ENCODE data around the gene PITPNM3.

PITPNM3 gene

DNA sequence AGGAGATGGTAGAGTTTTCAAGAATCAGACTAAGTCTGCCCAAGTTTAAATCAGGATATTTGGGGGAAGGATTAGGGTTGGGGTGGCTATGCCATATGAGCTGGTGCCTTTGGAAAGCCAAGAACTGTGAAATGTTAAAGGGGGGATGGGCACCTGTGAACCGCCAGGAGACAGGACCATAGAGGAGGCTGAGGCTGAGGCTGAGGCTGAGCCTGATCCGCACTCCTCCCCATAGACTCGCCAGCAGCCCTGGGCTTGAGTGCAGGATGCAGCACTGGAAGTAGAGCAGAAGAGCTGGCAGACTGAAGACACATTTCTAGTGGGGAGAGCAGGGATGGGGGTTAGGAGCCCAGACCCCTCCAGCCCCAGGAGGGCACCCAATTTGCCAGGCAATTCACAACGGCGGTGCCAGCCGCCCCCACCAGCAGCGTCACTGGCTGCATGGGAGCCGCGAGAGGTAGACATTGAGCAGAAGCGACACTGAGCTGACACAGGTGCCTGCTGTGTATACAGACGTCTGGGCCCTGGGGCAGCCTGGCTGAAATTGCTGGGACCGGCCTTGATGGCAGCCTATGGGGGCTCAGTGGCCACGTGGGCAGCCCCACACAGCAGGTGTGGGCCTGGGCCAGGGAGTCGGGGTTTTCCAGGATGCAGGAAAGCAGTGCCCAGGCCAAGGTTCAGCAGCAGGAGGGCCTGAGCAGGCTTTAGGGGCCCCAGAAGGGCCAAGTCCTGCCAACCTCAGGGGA lies 102.9 kb downstream of the PITPNM3 start:
- no peak overlapping the region for H3K4me3 ChIP-seq (ENCODE audit: low read length)
- no peak overlapping the region for H3K27ac ChIP-seq (ENCODE audit: low read length)
- no peak overlapping the region; the same call in 1 of the 2 replicates for H3K9ac ChIP-seq (ENCODE audit: low read depth, low read length)
- no peaks in the 10 kb centered on the region for H3K9me3 ChIP-seq (ENCODE audit: insufficient read depth, low read depth, low read length)
- H3K4me1 ChIP-seq (ENCODE audit: insufficient read depth, low read length), result peaks cover 17% of the 10 kb centered on the region; the same call in 1 of the 2 replicates
- peaks cover 36% of the 10 kb centered on the region for H3K36me3 ChIP-seq (ENCODE audit: insufficient read depth, low read depth, low read length)
- peaks cover 4% of the 10 kb centered on the region for H3K27me3 ChIP-seq (ENCODE audit: insufficient read depth, low read length)

DNA sequence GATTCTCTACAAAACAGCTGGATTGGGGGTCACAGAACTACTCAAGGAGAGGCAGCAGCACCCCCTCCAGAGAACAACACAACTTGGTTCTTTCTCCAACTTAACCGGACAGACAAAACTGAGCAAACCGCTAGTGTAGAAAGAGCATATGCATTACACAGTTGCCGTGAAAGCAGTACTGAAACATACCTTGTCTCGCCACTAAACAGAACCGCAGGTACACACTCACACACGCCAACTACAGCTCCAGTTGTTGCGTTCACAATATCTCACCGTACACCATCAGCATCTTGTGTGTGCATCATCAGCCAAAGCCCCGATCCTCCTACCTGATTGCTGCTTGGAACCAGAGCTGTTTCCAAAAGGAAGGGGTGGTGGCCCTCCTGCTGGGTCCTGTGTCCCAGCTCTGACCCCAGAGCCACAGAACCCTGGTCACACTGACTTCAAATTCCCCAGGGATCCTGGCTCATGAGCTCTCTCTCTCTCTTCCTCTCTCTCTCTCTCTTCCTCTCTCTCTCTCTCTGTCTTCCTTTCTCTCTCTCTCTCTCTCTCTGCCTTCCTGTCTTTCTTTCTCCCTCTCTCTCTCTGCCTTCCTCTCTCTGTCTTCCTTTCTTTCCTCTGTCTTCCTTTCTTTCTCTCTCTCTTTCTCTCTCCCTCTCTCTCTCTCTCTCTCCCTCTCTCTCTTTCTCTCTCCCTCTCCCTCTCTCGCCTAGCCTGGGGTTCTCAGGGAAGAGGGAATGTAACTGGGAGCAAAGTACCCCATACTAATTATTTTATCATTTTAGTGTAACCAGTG lies 103.7 kb downstream of the PITPNM3 start:
- no peaks in the 10 kb centered on the region for H3K9me3 ChIP-seq (ENCODE audit: insufficient read depth, low read depth, low read length)

DNA sequence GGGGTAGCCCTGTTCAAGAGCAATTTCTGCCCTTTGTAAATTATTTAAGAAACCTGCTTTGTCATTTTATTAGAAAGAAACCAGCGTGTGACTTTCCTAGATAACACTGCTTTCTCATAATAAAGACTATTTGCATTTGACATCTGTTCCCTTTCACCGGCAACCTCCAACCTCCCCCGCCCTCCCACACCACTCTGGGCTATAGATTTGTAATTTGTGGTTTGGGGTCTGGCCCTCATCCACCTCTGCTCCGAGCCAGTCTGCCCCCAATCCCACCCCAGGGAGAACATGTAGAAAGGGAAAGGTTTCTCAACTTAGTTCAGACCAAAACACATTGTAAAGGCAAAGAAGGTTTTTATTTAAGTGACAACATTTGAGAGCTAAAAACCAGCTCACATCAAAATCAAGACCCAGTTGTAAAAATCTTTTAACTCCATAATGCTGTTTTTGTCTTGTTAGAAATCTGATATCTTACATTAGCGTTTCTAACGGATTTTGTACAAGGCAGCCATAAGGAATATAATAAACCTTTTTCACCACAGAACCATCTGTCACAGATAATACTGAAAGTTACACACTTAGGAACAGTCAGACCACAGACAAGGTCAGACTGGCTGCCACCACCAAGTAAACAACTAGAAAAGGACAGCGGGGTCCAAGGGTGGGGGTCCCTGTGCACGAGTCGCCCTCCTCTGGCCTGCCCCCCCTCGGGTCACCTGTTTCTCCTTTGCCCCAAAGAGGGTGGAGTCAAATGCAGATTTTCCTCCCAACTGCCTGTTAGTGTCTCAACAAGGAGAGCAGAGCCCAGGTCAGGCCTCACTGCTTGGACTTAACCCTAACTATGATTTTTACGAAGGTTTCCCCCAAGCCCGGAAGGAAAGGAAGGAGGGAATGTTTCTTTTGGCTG lies 105.2 kb downstream of the PITPNM3 start:
- Histone ChIP-seq H3K9ac (ENCODE audit: low read depth, low read length) (peak overlapping the region; percentile 15; the same call in 1 of the 2 replicates), H3K27ac (ENCODE audit: low read length) (no peak overlapping the region), H3K27me3 (ENCODE audit: insufficient read depth, low read length) (peaks cover 4% of the 10 kb centered on the region), H3K36me3 (ENCODE audit: insufficient read depth, low read depth, low read length) (peaks cover 58% of the 10 kb centered on the region), H3K4me1 (ENCODE audit: insufficient read depth, low read length) (peaks cover 14% of the 10 kb centered on the region; the same call in 1 of the 2 replicates), H3K9me3 (ENCODE audit: insufficient read depth, low read depth, low read length) (no peaks in the 10 kb centered on the region), H3K4me3 (ENCODE audit: low read length) (no peak overlapping the region)

More for the DNA sequence above, 103.7 kb downstream of the PITPNM3 start:
- Histone ChIP-seq H3K27me3 (ENCODE audit: insufficient read depth, low read length) (peaks cover 4% of the 10 kb centered on the region), H3K27ac (ENCODE audit: low read length) (no peak overlapping the region), H3K4me1 (ENCODE audit: insufficient read depth, low read length) (peaks cover 17% of the 10 kb centered on the region; the same call in 1 of the 2 replicates), H3K9ac (ENCODE audit: low read depth, low read length) (no peak overlapping the region; the same call in 1 of the 2 replicates), H3K4me3 (ENCODE audit: low read length) (no peak overlapping the region), H3K36me3 (ENCODE audit: insufficient read depth, low read depth, low read length) (peaks cover 44% of the 10 kb centered on the region)

DNA sequence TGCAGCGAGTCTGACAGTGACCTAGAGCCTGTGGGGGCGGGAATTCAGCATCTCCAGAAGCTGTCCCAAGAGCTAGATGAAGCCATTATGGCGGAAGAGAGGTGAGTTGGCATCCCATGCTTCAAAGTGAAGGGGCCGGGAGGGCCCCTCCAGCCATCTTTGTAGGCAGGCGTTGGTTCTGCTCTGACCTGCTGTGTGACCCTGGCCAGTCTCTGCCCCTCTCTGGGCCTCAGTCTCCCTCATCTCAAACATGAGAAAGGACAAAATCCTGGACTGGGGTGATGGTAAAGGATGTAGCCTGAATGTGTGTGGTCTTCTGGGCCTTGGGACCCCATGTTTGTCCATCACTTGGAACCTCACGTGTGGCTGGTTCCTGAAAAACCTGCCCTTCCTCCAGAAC lies 107.0 kb downstream of the PITPNM3 start:
- Histone ChIP-seq H3K4me1 (ENCODE audit: insufficient read depth, low read length) (peaks cover 21% of the 10 kb centered on the region; the same call in 1 of the 2 replicates), H3K9ac (ENCODE audit: low read depth, low read length) (no peak overlapping the region), H3K36me3 (ENCODE audit: insufficient read depth, low read depth, low read length) (peaks cover 69% of the 10 kb centered on the region), H3K27me3 (ENCODE audit: insufficient read depth, low read length) (no peaks in the 10 kb centered on the region), H3K27ac (ENCODE audit: low read length) (no peak overlapping the region), H3K9me3 (ENCODE audit: insufficient read depth, low read depth, low read length) (no peaks in the 10 kb centered on the region), H3K4me3 (ENCODE audit: low read length) (no peak overlapping the region)

DNA sequence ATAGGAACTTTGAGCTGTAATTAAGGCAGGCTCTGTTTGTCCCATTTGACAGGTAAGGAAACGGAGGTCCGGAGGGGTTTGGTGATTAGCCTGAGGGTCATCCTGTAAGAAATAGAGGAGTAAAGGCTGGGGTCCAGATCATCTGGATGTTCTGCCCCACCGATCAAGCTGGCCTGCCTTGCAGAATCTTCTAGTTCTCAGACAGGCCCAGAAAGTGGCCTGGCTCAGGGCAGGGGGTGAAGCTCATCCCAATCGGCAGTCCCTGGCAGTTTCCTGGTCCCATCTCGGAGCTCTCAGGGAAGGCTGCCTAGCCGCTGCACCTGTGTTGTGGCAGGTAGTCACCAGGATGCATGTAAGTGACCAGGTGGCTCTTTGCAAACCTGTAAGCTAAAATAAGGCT lies 107.9 kb downstream of the PITPNM3 start:
- Histone ChIP-seq H3K27ac (ENCODE audit: low read length) (no peak overlapping the region), H3K27me3 (ENCODE audit: insufficient read depth, low read length) (no peaks in the 10 kb centered on the region), H3K9me3 (ENCODE audit: insufficient read depth, low read depth, low read length) (no peaks in the 10 kb centered on the region), H3K36me3 (ENCODE audit: insufficient read depth, low read depth, low read length) (peaks cover 69% of the 10 kb centered on the region), H3K9ac (ENCODE audit: low read depth, low read length) (no peak overlapping the region), H3K4me1 (ENCODE audit: insufficient read depth, low read length) (peaks cover 21% of the 10 kb centered on the region; the same call in 1 of the 2 replicates), H3K4me3 (ENCODE audit: low read length) (no peak overlapping the region)

DNA sequence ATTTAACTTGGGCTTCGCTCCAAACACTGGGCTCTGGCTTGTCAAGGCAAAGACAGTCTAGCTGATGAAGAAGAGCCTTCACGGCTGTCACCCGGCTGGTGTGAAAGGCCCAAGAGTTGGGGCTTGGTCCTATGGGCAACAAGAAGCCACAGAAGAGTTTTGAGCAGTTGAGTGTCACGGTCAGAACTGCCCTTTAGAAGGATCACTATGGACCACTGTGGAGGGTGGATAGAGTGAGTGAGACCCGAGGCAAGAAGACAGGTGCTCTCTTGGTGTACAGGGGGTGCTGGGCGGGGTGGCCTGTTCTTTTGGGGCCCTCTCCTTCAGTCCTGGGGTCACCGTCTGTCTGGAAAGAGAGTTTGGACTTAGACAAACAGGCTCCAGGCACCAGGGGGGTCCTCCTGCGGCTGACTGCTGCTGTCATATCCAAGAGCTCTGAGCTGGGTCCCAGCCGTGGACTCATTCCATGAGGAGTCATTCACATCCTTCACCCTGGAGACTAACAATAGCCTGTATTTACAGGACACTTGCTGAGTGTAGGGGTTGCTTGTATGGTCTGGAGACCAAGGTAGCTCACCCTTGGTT lies 109.7 kb downstream of the PITPNM3 start:
- Histone ChIP-seq H3K36me3 (ENCODE audit: insufficient read depth, low read depth, low read length) (peaks cover 62% of the 10 kb centered on the region), H3K4me3 (ENCODE audit: low read length) (peak overlapping the region; percentile 92; the same call in 1 of the 2 replicates), H3K27ac (ENCODE audit: low read length) (no peak overlapping the region), H3K9me3 (ENCODE audit: insufficient read depth, low read depth, low read length) (no peaks in the 10 kb centered on the region), H3K4me1 (ENCODE audit: insufficient read depth, low read length) (peaks cover 16% of the 10 kb centered on the region; the same call in 1 of the 2 replicates), H3K27me3 (ENCODE audit: insufficient read depth, low read length) (no peaks in the 10 kb centered on the region), H3K9ac (ENCODE audit: low read depth, low read length) (no peak overlapping the region; the same call in 1 of the 2 replicates)

DNA sequence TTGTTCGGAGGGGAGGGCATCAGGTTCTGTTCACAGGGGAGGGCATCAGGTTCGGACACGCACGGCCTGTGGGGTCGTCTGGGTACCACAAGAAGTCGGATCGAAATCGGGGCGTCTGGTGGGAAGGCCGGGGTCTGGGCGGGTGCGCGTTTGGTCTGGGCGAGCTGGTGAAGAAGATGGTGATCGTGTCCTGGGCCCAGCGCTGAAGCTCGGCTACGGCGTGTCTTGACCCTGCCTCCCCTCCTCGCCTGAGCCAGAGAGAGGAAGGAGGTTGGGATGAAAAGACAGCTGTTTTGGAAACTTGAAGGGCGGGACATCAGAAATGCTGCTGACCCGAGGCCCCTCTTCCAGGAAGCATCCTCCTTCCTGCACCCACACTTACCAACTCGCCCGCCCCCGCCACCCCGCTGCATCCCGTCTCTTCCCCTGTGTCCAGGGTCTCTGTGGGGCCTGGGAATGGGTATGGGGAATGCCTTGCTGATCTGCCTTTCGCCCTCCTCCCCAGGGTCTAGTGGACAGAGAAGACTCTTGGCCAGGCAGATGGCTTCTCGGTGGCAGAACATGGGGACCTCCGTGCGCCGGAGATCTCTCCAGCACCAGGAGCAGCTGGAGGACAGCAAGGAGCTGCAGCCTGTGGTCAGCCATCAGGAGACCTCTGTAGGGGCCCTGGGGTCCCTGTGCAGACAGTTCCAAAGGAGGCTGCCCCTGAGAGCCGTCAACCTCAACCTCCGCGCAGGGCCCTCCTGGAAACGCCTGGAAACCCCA lies 111.6 kb downstream of the PITPNM3 start:
- Histone ChIP-seq H3K36me3 (ENCODE audit: insufficient read depth, low read depth, low read length) (peaks cover 46% of the 10 kb centered on the region), H3K4me3 (ENCODE audit: low read length) (peak overlapping the region; percentile 92), H3K27me3 (ENCODE audit: insufficient read depth, low read length) (no peaks in the 10 kb centered on the region), H3K27ac (ENCODE audit: low read length) (no peak overlapping the region), H3K9ac (ENCODE audit: low read depth, low read length) (peak overlapping the region; percentile 87; the same call in 1 of the 2 replicates), H3K4me1 (ENCODE audit: insufficient read depth, low read length) (peaks cover 19% of the 10 kb centered on the region; the same call in 1 of the 2 replicates), H3K9me3 (ENCODE audit: insufficient read depth, low read depth, low read length) (no peaks in the 10 kb centered on the region)

DNA sequence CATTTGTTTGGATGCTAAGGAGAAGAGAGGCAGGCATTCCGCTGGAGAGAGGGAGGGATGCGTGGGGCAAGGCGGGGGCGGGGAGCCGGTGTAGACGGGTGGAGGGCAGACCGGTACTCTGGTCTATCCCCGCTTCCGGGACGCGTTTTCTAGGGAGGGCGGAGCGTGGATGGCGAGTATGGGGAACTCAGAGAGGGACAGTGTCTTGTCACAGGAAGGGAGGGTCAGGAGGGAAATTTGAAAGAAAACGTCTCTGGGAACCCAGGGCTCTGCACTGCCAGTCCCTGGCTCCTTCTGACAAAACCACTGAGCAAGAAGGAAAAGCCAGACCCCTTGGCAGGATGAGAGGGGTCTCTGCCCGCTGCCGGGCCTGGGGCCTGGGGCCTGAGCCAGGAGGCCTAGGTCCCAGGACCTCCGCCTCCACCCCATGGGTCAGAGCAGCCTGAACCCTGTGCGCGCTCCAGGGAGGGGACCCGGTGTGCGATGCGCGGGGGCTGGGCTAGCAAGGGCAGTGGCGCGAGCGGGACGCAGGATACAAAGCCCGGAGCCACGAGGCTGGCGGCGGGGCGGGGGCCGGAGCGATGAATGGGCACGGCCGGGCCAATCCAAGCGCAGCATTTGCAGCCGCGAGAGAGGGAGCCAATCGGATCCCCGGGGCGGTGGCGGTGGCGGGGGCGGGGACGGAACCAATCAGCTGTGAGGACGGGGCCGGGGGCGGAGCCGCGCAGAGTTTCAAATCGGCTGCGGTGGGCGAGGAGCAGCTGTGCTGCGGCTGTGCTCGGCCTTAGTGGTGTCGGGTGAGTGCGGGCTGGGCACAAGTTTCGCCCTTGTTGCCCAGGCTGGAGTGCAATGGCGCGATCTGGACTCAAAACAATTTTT lies 112.4 kb downstream of the PITPNM3 start, which contains the start of gene PIMREG:
PIMREG (plus strand) TSS at position 764 of the 879 bp plus-strand sequence. CDS start 656 bp downstream, outside the sequence.
- H3K4me1 ChIP-seq (ENCODE audit: insufficient read depth, low read length), result peaks cover 19% of the 10 kb centered on the region; the same call in 1 of the 2 replicates
- H3K27me3 ChIP-seq (ENCODE audit: insufficient read depth, low read length), result no peaks in the 10 kb centered on the region
- peak within 1 kb of the TSS; percentile 87; the same call in 1 of the 2 replicates for H3K9ac ChIP-seq (ENCODE audit: low read depth, low read length)
- H3K36me3 ChIP-seq (ENCODE audit: insufficient read depth, low read depth, low read length), result peaks cover 38% of the 10 kb centered on the region
- H3K27ac ChIP-seq (ENCODE audit: low read length), result peak within 1 kb of the TSS; percentile 96
- H3K9me3 ChIP-seq (ENCODE audit: insufficient read depth, low read depth, low read length), result no peaks in the 10 kb centered on the region
- H3K4me3 ChIP-seq (ENCODE audit: low read length), result peak within 1 kb of the TSS; percentile 92

DNA sequence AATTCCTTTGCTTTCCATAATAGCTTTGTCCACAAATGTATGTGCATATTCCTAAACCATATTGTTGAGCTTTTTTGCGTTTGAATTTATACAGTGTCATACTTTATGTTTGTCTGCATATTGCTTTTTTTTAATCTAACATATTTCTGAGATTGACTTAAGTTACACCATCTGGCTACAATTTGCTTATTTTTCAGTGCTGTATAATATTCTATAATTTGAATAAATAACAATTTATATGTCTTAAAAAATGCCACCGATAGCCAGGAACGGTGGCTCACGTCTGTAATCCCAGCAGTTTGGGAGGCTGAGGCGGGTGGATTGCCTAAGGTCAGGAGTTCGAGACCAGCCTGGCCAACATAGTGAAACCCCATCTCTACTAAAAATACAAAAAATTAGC lies 113.6 kb downstream of the PITPNM3 start:
- H3K4me1 ChIP-seq (ENCODE audit: insufficient read depth, low read length), result peaks cover 20% of the 10 kb centered on the region; the same call in 1 of the 2 replicates
- H3K36me3 ChIP-seq (ENCODE audit: insufficient read depth, low read depth, low read length), result peaks cover 27% of the 10 kb centered on the region
- H3K9ac ChIP-seq (ENCODE audit: low read depth, low read length), result no peak overlapping the region; the same call in 1 of the 2 replicates
- H3K9me3 ChIP-seq (ENCODE audit: insufficient read depth, low read depth, low read length), result no peaks in the 10 kb centered on the region
- no peak overlapping the region for H3K27ac ChIP-seq (ENCODE audit: low read length)
- H3K4me3 ChIP-seq (ENCODE audit: low read length), result no peak overlapping the region
- H3K27me3 ChIP-seq (ENCODE audit: insufficient read depth, low read length), result no peaks in the 10 kb centered on the region

Measured in iPS-20b (cell line).